ENCODE results near the gene EDNRB. TPM values are rescaled to one million over a fixed set of nuclear protein-coding genes. Genes with fewer than 3 reads are reported as not detected.

Gene EDNRB
- polyA plus RNA-seq, 1 of the 3 experiments (the other 2 are of a cell fraction) = not detected

DNA sequence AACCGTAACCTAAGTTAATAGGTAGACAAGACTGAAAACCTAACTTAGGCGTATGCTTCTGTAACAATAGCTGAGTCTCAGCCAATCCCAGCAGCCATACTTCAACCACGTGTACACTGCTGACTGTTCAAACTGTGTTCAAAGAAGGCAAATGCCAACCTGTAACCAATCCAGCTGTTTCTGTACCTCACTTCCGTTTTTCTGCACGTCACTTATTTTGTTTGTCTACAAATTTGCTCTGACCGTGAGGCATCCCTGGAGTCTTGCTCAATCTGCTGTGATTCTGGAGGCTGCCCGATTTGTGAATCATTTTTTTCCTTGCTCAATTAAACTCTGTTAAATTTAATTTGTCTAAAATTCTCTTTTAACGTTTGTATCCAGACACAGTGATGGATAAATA is 59.2 kb downstream of the EDNRB start:
- ChIA-PET POLR2A (no interaction called here), CTCF (no interaction called here)
- H3K4me2 ChIP-seq = no peak overlapping the region
- H3K27ac ChIP-seq (ENCODE audit: low read depth in 2 of 2, low read length in 1 of 2) = no peak overlapping the region
- H3K4me3 ChIP-seq (ENCODE audit: low read depth in 2 of 2, low read length in 1 of 2) = no peak overlapping the region
- H3K9ac ChIP-seq = no peak overlapping the region
- no peaks in the 10 kb centered on the region for H4K20me1 ChIP-seq (ENCODE audit: insufficient read depth)
- H2AFZ ChIP-seq (ENCODE audit: low read depth) = no peak overlapping the region
- no peaks in the 10 kb centered on the region for H3F3A ChIP-seq (replicated peaks; ENCODE audit: insufficient read depth)
- H3K27me3 ChIP-seq (ENCODE audit: insufficient read depth) = no peaks in the 10 kb centered on the region
- no peaks in the 10 kb centered on the region for H3K9me2 ChIP-seq
- WGBS (ENCODE audit: low lambda C conversion rate) = 46% methylated on average over 8 of the region's 8 CpGs
- no peaks in the 10 kb centered on the region for H3K9me3 ChIP-seq
- TF ChIP-seq CHD2 (IDR thresholded peaks at IDR 0.05; ENCODE audit: low read length, partially characterized antibody) (no peak), NFIC (IDR thresholded peaks at IDR 0.05; ENCODE audit: borderline replicate concordance) (no peak), RFX5 (IDR thresholded peaks at IDR 0.05; ENCODE audit: low read length) (no peak), FOXM1 (IDR thresholded peaks at IDR 0.05; ENCODE audit: low read depth) (no peak), JUND (IDR thresholded peaks at IDR 0.05) (no peak), NRF1 (IDR thresholded peaks at IDR 0.05; ENCODE audit: low read depth, low read length) (no peak), POLR2AphosphoS5 (IDR thresholded peaks at IDR 0.05; ENCODE audit: low read depth, low read length) (no peak), GABPA (IDR thresholded peaks at IDR 0.05; ENCODE audit: low read depth) (no peak), TAF1 (IDR thresholded peaks at IDR 0.05; ENCODE audit: borderline replicate concordance, low read depth, low read length) (no peak), RAD21 (IDR thresholded peaks at IDR 0.05; ENCODE audit: low read length) (no peak), GATA2 (CRISPR knock-in tag; IDR thresholded peaks at IDR 0.05) (no peak), RCOR1 (IDR thresholded peaks at IDR 0.05; ENCODE audit: low read length) (no peak), FOXJ3 (CRISPR knock-in tag; IDR thresholded peaks at IDR 0.05) (no peak)
- TF ChIP-seq, protein P1, sequence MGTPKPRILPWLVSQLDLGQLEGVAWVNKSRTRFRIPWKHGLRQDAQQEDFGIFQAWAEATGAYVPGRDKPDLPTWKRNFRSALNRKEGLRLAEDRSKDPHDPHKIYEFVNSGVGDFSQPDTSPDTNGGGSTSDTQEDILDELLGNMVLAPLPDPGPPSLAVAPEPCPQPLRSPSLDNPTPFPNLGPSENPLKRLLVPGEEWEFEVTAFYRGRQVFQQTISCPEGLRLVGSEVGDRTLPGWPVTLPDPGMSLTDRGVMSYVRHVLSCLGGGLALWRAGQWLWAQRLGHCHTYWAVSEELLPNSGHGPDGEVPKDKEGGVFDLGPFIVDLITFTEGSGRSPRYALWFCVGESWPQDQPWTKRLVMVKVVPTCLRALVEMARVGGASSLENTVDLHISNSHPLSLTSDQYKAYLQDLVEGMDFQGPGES (IDR thresholded peaks at IDR 0.05; ENCODE audit: low read depth, low read length) = no peak
- TF ChIP-seq, protein P2, sequence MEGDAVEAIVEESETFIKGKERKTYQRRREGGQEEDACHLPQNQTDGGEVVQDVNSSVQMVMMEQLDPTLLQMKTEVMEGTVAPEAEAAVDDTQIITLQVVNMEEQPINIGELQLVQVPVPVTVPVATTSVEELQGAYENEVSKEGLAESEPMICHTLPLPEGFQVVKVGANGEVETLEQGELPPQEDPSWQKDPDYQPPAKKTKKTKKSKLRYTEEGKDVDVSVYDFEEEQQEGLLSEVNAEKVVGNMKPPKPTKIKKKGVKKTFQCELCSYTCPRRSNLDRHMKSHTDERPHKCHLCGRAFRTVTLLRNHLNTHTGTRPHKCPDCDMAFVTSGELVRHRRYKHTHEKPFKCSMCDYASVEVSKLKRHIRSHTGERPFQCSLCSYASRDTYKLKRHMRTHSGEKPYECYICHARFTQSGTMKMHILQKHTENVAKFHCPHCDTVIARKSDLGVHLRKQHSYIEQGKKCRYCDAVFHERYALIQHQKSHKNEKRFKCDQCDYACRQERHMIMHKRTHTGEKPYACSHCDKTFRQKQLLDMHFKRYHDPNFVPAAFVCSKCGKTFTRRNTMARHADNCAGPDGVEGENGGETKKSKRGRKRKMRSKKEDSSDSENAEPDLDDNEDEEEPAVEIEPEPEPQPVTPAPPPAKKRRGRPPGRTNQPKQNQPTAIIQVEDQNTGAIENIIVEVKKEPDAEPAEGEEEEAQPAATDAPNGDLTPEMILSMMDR (IDR thresholded peaks at IDR 0.05) = no peak
- no peak for DNase-seq
- no peaks in the 10 kb centered on the region for H3K79me2 ChIP-seq (ENCODE audit: insufficient read depth)
- peaks cover 0 to 6% of the 10 kb centered on the region in 2 experiments; a peak in 3 of 4 replicates for H3K4me1 ChIP-seq (ENCODE audit: control insufficient read depth in 1 of 2, insufficient read depth in 2 of 2, low read depth in 1 of 2, low read length in 1 of 2)
- no peaks in the 10 kb centered on the region for H3K36me3 ChIP-seq (replicated peaks in 1 of 2; ENCODE audit: control insufficient read depth in 1 of 2, insufficient read depth in 2 of 2, low read length in 1 of 2)

DNA sequence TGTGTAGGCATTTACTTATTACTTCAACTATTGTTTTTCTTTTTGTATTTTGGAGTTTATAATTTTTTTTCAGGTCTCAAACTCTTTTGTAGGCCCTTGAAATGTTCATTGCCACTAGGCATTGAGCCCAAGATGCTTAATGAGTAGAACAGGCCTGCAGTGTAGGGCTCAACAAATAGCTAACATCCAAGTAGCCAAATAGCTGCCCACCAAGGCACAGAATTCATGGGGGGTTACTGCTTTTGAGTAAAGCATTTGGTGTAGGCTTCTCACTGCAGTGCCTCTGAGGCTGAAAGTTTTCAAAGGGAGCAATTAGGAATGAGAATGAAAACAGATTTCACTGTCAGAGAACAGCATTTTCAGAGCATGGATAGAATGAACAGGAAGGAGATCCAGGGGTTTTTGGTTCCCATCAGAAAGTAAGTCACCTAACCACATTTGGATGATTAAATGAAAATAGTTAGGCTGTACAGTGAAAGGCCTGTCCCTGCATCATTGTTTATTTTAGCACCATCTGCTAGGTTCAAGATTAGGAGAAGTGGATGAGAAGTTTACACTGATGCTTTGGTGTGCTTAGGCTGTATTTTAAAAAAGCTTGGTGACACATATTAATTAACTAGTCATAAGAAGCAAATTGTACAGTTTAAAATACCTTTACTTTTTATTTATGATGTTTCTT is 61.0 kb downstream of the EDNRB start:
- Histone ChIP-seq H3K27ac (ENCODE audit: low read depth in 2 of 2, low read length in 1 of 2) (no peak overlapping the region), H3F3A (replicated peaks; ENCODE audit: insufficient read depth) (no peaks in the 10 kb centered on the region), H3K79me2 (ENCODE audit: insufficient read depth) (no peaks in the 10 kb centered on the region), H3K36me3 (replicated peaks in 1 of 2; ENCODE audit: control insufficient read depth in 1 of 2, insufficient read depth in 2 of 2, low read length in 1 of 2) (no peaks in the 10 kb centered on the region), H3K27me3 (ENCODE audit: insufficient read depth) (no peaks in the 10 kb centered on the region), H3K4me3 (ENCODE audit: low read depth in 2 of 2, low read length in 1 of 2) (no peak overlapping the region), H3K4me2 (no peak overlapping the region), H3K9ac (no peak overlapping the region), H3K4me1 (ENCODE audit: control insufficient read depth in 1 of 2, insufficient read depth in 2 of 2, low read depth in 1 of 2, low read length in 1 of 2) (no peaks in the 10 kb centered on the region; a peak in 3 of 4 replicates), H3K9me2 (no peaks in the 10 kb centered on the region), H3K9me3 (no peaks in the 10 kb centered on the region), H4K20me1 (ENCODE audit: insufficient read depth) (no peaks in the 10 kb centered on the region), H2AFZ (ENCODE audit: low read depth) (no peak overlapping the region)
- ChIA-PET CTCF (interaction anchor here (0.5 to 0.8 kb wide), 2 partner anchors 13 to 47 kb away, joined by 3 read pairs; no protein-coding TSS in a partner anchor), POLR2A (no interaction called here)
- DNase-seq = no peak
- TF ChIP-seq NRF1 (IDR thresholded peaks at IDR 0.05; ENCODE audit: low read depth, low read length) = no peak
- TF ChIP-seq MEF2A (IDR thresholded peaks at IDR 0.05; ENCODE audit: borderline replicate concordance, low read depth) = no peak
- no peak for TF ChIP-seq CHD2 (IDR thresholded peaks at IDR 0.05; ENCODE audit: low read length, partially characterized antibody)
- TF ChIP-seq, protein P3, sequence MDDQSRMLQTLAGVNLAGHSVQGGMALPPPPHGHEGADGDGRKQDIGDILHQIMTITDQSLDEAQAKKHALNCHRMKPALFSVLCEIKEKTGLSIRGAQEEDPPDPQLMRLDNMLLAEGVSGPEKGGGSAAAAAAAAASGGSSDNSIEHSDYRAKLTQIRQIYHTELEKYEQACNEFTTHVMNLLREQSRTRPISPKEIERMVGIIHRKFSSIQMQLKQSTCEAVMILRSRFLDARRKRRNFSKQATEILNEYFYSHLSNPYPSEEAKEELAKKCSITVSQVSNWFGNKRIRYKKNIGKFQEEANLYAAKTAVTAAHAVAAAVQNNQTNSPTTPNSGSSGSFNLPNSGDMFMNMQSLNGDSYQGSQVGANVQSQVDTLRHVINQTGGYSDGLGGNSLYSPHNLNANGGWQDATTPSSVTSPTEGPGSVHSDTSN (IDR thresholded peaks at IDR 0.05) = no peak
- no peak for TF ChIP-seq SIN3A (IDR thresholded peaks at IDR 0.05; ENCODE audit: borderline replicate concordance, low read depth, low read length)
- TF ChIP-seq, protein P1 (IDR thresholded peaks at IDR 0.05; ENCODE audit: low read depth, low read length) = no peak
- TF ChIP-seq, protein P4, sequence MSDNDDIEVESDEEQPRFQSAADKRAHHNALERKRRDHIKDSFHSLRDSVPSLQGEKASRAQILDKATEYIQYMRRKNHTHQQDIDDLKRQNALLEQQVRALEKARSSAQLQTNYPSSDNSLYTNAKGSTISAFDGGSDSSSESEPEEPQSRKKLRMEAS (IDR thresholded peaks at IDR 0.05; ENCODE audit: low read depth) = no peak
- TF ChIP-seq EP300 (IDR thresholded peaks at IDR 0.05; ENCODE audit: borderline replicate concordance in 1 of 2, low read depth in 1 of 2, low read length in 1 of 2) = no peak
- no peak for TF ChIP-seq FOXJ3 (CRISPR knock-in tag; IDR thresholded peaks at IDR 0.05)
- TF ChIP-seq JUND (IDR thresholded peaks at IDR 0.05) = no peak
- TF ChIP-seq SMC3 (IDR thresholded peaks at IDR 0.05; ENCODE audit: low read depth, low read length) = no peak
